Lung (tissue), 12 donors: ENCODE data around the gene ZNF366. TPM values are rescaled to one million over a fixed set of nuclear protein-coding genes. Genes with fewer than 3 reads are reported as not detected.

ENCODE experiments used
- ATAC-seq: fragments of 200-7000 bp; cut with Tn5 transposase; one replicate; pipeline ENCODE4 v1.9.1; 2020; ENCODE audit warnings: moderate number of reproducible peaks; ENCODE audit not compliant: insufficient read depth, low FRiP score
- DNase-seq, 3 donors: peaks; one replicate each; pipeline ENCODE4 v3.0.0-alpha.2; 2013 to 2017
- H3K27ac ChIP-seq, 2 donors: one replicate each; pipeline ENCODE4 v1.5.1; 2013; ENCODE audit warnings: mild to moderate bottlenecking in 2 of 2, moderate library complexity in 2 of 2, control low read depth in 1 of 2, inconsistent platforms in 1 of 2, low read depth in 1 of 2, low read length in 1 of 2
- H3K27me3 ChIP-seq, 3 donors: one replicate each; pipeline ENCODE4 v1.5.1; 2013; ENCODE audit warnings: low read length in 2 of 3; ENCODE audit not compliant: control insufficient read depth in 3 of 3, insufficient read depth in 3 of 3
- H3K36me3 ChIP-seq, 4 donors: one replicate each; pipeline ENCODE4 v1.5.1; 2013; ENCODE audit warnings: low read length in 4 of 4, mild to moderate bottlenecking in 1 of 4, moderate library complexity in 1 of 4; ENCODE audit not compliant: control insufficient read depth in 4 of 4, insufficient read depth in 4 of 4
- H3K4me1 ChIP-seq, 5 donors: one replicate each; pipeline ENCODE4 v1.5.1; 2013; ENCODE audit warnings: low read length in 5 of 5, mild to moderate bottlenecking in 2 of 5, moderate library complexity in 1 of 5; ENCODE audit not compliant: control insufficient read depth in 5 of 5, insufficient read depth in 5 of 5
- H3K4me3 ChIP-seq: one replicate; pipeline ENCODE4 v1.5.1; 2013; ENCODE audit warnings: mild to moderate bottlenecking, control low read depth, moderate library complexity
- H3K9ac ChIP-seq, 2 donors: one replicate each; pipeline ENCODE4 v1.5.1; 2013; ENCODE audit warnings: low read length in 2 of 2, control low read depth in 1 of 2; ENCODE audit not compliant: insufficient read depth in 1 of 2
- H3K9me3 ChIP-seq, 4 donors: one replicate each; pipeline ENCODE4 v1.5.1; 2013; ENCODE audit warnings: low read length in 3 of 4, mild to moderate bottlenecking in 1 of 4, moderate library complexity in 1 of 4; ENCODE audit not compliant: control insufficient read depth in 4 of 4, insufficient read depth in 3 of 4
- CTCF ChIP-seq: IDR thresholded peaks from 2 replicates; pipeline ENCODE4 v1.5.1; 2012; ENCODE audit warnings: mild to moderate bottlenecking; ENCODE audit errors: control extremely low read depth, extremely low read depth
- WGBS, 2 donors: extraction: QIAGEN DNeasy Blood & Tissue Kit; methylation state at CpG; one replicate each; pipeline ENCODE4 v1.1.7; 2013; 5-methylcytosine and 5-hydroxymethylcytosine counted together
- polyA plus RNA-seq, 2 donors: library from polyadenylated mRNA; stranded (reverse); fragments of 200-250 nt; gene quantifications; one replicate each; pipeline ENCODE4 v1.2.1, GENCODE V29; 2013
- total RNA-seq, 2 donors: library from RNA; depleted of rRNA in 1 of 2; stranded (reverse); fragments of >200 nt in 1 of 2; gene quantifications; one replicate each; pipeline ENCODE4 v1.2.1, GENCODE V29; 2014 to 2021
- donor health status: control.
- donor health status: control.
- donor health status: Bipolar disorder and iron deficiency.
- donor health status: healthy.
- donor health status: DM: yes; HTN: yes; CAD: no.

Gene ZNF366
- total and polyA plus RNA-seq, 4 donors = 0.73 to 6.0 (median 3.6) TPM

- 76 to 91% methylated on average over 3 of the region's 3 CpGs for WGBS, 2 donors
- H3K27ac ChIP-seq = peak overlapping the region in 1 of 2 donors; percentile 39
Observed at GRCh38 chr5:72501488-72501887, 5.7 kb downstream of the ZNF366 start.

DNA sequence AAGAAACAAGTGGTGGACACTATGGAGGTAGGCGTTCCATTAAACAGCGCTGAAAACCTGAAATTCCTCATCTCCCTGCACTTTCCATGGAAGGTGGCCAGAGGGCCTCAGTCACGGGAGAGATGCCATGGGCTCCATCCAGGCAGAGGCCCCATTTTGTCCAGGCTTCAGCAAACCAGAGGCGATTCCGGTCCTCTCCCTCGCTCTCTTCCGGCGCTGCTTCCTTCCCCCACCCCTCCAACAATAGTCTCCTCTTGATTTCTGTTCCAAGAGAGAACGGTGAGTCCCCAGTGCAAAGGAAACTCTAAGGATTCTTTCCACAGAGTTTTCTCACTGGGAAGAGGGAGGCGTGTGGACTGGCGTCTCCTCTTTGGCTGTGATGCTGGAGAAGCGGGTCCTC is 7.5 kb downstream of the ZNF366 start:
- H3K27me3 ChIP-seq = no peaks in the 10 kb centered on the region
- peak overlapping the region; percentile 35 to 38 for H3K27ac ChIP-seq
- DNase-seq = no peak
- ATAC-seq = no peak
- peaks cover 0 to 2% (median 0%) of the 10 kb centered on the region in 4 donors for H3K9me3 ChIP-seq
- H3K36me3 ChIP-seq = no peaks in the 10 kb centered on the region
- no peak overlapping the region for H3K9ac ChIP-seq
- H3K4me1 ChIP-seq = peaks cover 0 to 21% (median 2%) of the 10 kb centered on the region in 5 donors
- no peak for TF ChIP-seq CTCF
- WGBS, 2 donors = 79% methylated on average over 12 of the region's 12 CpGs
- no peak overlapping the region for H3K4me3 ChIP-seq

More at GRCh38 chr5:72501488-72501887, 5.7 kb downstream of the ZNF366 start:
- no peak for ATAC-seq
- H3K9me3 ChIP-seq = peaks cover 0 to 2% (median 0%) of the 10 kb centered on the region in 4 donors
- TF ChIP-seq CTCF = no peak
- H3K9ac ChIP-seq = no peak overlapping the region
- H3K4me3 ChIP-seq = no peak overlapping the region
- no peaks in the 10 kb centered on the region for H3K27me3 ChIP-seq
- no peaks in the 10 kb centered on the region for H3K36me3 ChIP-seq
- peaks cover 0 to 14% (median 2%) of the 10 kb centered on the region in 5 donors for H3K4me1 ChIP-seq
- no peak for DNase-seq

DNA sequence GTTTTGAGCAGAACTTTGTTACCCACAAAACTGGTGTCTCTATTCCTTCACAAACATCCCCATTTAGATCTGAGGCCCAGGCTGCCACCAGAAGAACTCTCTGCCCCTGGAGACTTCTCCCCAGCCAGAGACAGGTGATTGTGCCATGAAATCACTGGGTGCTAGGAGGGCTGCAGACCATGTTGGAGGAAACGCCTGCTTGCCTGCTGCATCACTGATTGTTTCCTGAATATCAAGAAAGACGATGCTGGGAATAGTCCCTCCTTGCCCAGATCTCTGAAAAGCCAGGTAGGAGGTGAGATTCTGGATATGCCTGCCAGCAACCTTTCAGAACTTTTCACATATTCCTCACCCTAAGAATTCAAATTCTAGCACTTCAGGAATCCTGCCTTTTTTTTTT is 8.1 kb downstream of the ZNF366 start:
- Histone ChIP-seq H3K27me3 (no peaks in the 10 kb centered on the region), H3K4me3 (no peak overlapping the region), H3K9me3 (peaks cover 0 to 2% (median 0%) of the 10 kb centered on the region in 4 donors), H3K9ac (no peak overlapping the region), H3K27ac (no peak overlapping the region), H3K36me3 (no peaks in the 10 kb centered on the region), H3K4me1 (peaks cover 0 to 21% (median 2%) of the 10 kb centered on the region in 5 donors)
- WGBS, 2 donors = 44 to 62% methylated on average over 2 of the region's 2 CpGs
- DNase-seq (no peak), ATAC-seq (no peak)
- TF ChIP-seq CTCF = no peak

DNA sequence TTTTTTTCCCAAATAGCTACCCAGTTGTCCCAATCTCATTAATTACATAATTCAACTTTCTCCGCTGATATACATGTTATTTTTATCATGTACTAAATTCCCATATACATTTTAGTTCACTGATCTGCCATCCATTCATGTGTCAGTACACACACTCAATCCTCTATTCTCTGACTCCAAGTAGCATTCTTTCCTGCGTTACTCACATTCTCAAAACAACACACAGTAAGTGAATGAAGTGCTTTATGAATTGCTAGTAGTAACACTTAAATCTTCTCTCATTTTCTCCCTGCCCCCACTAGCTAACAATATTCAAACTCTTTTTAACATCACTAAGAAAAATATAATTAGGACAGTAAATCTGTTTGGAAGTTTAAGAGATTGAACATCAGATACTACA is 8.9 kb downstream of the ZNF366 start:
- Histone ChIP-seq H3K4me3 (no peak overlapping the region), H3K4me1 (peaks cover 0 to 21% (median 0%) of the 10 kb centered on the region in 5 donors)
- WGBS, 2 donors = 61 to 85% methylated on average over 2 of the region's 2 CpGs

More for the DNA sequence above, 8.9 kb downstream of the ZNF366 start:
- Histone ChIP-seq H3K9me3 (peaks cover 0 to 2% (median 0%) of the 10 kb centered on the region in 4 donors), H3K27me3 (no peaks in the 10 kb centered on the region), H3K27ac (no peak overlapping the region), H3K9ac (no peak overlapping the region), H3K36me3 (no peaks in the 10 kb centered on the region)
- ATAC-seq = no peak
- no peak for DNase-seq
- no peak for TF ChIP-seq CTCF
